K562 (cell line): ENCODE results near the gene CMIP. TPM values are rescaled to one million over a fixed set of nuclear protein-coding genes. Genes with fewer than 3 reads are reported as not detected.

ENCODE experiments used
- CBX3 ChIP-seq, 2 experiments: IDR thresholded peaks; 1 replicate in 1 of 2; 2 replicates in 1 of 2; pipeline ENCODE4 v1.6.1; 2012; ENCODE audit warnings: inconsistent platforms in 2 of 2, low read length in 2 of 2, borderline replicate concordance in 1 of 2, control low read depth in 1 of 2
- CHD7 ChIP-seq: fragments of 200-600 bp; sonication (generic); IDR thresholded peaks from one replicate; pipeline ENCODE4 v1.6.1; 2012; ENCODE audit warnings: mild to moderate bottlenecking, low read depth, low read length, inconsistent platforms
- ELF4 ChIP-seq: fragments of 450-650 bp; formaldehyde crosslinking; IDR thresholded peaks from 2 replicates; pipeline ENCODE4 v1.4.0; 2022; ENCODE audit warnings: missing genetic modification characterization
- HDAC3 ChIP-seq: fragments of 450-650 bp; IDR thresholded peaks from 2 replicates; pipeline ENCODE4 v1.6.1; 2018; ENCODE audit warnings: borderline replicate concordance, mild to moderate bottlenecking, moderate library complexity; ENCODE audit not compliant: partially characterized antibody
- HMGXB4 ChIP-seq: sonication (generic); formaldehyde crosslinking; IDR thresholded peaks from 2 replicates; pipeline ENCODE4 v1.8.1; 2023; ENCODE audit warnings: mild to moderate bottlenecking, missing genetic modification reagents
- IRF2 ChIP-seq: sonication (generic); formaldehyde crosslinking; IDR thresholded peaks from 2 replicates; pipeline ENCODE4 v1.8.1; 2022; ENCODE audit warnings: mild to moderate bottlenecking, missing genetic modification reagents
- MEF2A ChIP-seq: IDR thresholded peaks from 2 replicates; pipeline ENCODE4 v1.6.1; 2011; ENCODE audit warnings: low read depth, mild to moderate bottlenecking, low read length, moderate library complexity; ENCODE audit not compliant: control insufficient read depth
- MEF2D ChIP-seq: conservative IDR thresholded peaks from 2 replicates; pipeline ENCODE4 v1.6.1; 2016; ENCODE audit warnings: low read depth, missing genetic modification characterization, missing compliant biosample characterization
- TAF7 ChIP-seq: fragments of 450-650 bp; IDR thresholded peaks from 2 replicates; pipeline ENCODE4 v1.6.1; 2016; ENCODE audit warnings: missing genetic modification characterization, missing compliant biosample characterization
- TCF7 ChIP-seq: sonication (generic); IDR thresholded peaks from 2 replicates; pipeline ENCODE4 v1.6.1; 2016; ENCODE audit warnings: antibody characterized with exemption, borderline replicate concordance
- TOE1 ChIP-seq, 2 experiments: fragments of 450-650 bp in 1 of 2; sonication (generic) in 1 of 2; formaldehyde crosslinking in 1 of 2; IDR thresholded peaks; 2 replicates each; pipeline versions ENCODE4 v1.7.1 to v1.8.0; 2016 to 2022; ENCODE audit warnings: borderline replicate concordance in 2 of 2, mild to moderate bottlenecking in 2 of 2, antibody characterized with exemption in 1 of 2, inconsistent platforms in 1 of 2, low read depth in 1 of 2, missing genetic modification reagents in 1 of 2, moderate library complexity in 1 of 2
- ZFP1 ChIP-seq: fragments of 450-650 bp; formaldehyde crosslinking; IDR thresholded peaks from 2 replicates; pipeline ENCODE4 v1.4.0; 2020; ENCODE audit warnings: mild to moderate bottlenecking, mixed read lengths
- ZNF12 ChIP-seq: sonication (generic); formaldehyde crosslinking; IDR thresholded peaks from 2 replicates; pipeline ENCODE4 v1.4.0; 2020; ENCODE audit warnings: mild to moderate bottlenecking, missing genetic modification reagents
- ZNF3 ChIP-seq: fragments of 250-450 bp; sonication (Bioruptor Pico); IDR thresholded peaks from 2 replicates; pipeline ENCODE4 v1.5.0; 2021; ENCODE audit warnings: mild to moderate bottlenecking, moderate library complexity
- polyA plus RNA-seq, 8 experiments: library from polyadenylated mRNA; depleted of rRNA in 4 of 8; stranded (reverse) in 5 of 8; unstranded in 3 of 8; fragments of >200 nt; fragmentation: Nextera tagmentation in 2 of 8; fragmentation: Illumina TruSeq in 1 of 8; extraction: Ambion mirVana in 2 of 8; extraction: Trizol in 1 of 8; gene quantifications; 2 replicates each; pipeline versions ENCODE4 v1.2.1 to v1.2.3, GENCODE V29; 2011 to 2014; ENCODE audit warnings: inconsistent platforms in 1 of 8, missing spikeins in 1 of 8
- total RNA-seq, 7 experiments: library from RNA; depleted of rRNA in 6 of 7; stranded (reverse); fragments of >200 nt in 6 of 7; fragmentation: Illumina TruSeq in 2 of 7; extraction: Trizol in 2 of 7; gene quantifications; 2 replicates each; pipeline versions ENCODE4 v1.2.1 to v1.2.3, GENCODE V29; 2011 to 2021; ENCODE audit warnings: low replicate concordance in 1 of 7

Gene CMIP
- total and polyA plus RNA-seq, 9 of the 15 experiments (the other 6 are each of a cell fraction or from before 2014, with no cell fraction given): 0.94 to 82.5 (median 10.3) TPM

GRCh38 chr16:81482329-81483063 is 37.9 kb downstream of the CMIP start (continued):
- no peak for TF ChIP-seq CHD7
- no peak for TF ChIP-seq IRF2 (CRISPR knock-in tag)
- TF ChIP-seq ZNF3: no peak
- no peak for TF ChIP-seq ZFP1 (CRISPR knock-in tag)
- TF ChIP-seq MEF2A: no peak
- no peak for TF ChIP-seq TCF7
- no peak for TF ChIP-seq MEF2D (tag)
- TF ChIP-seq TOE1 (IDR thresholded peaks at IDR 0.05; ENCODE audit: borderline replicate concordance): peak; percentile 73
- no peak for TF ChIP-seq TOE1 (CRISPR knock-in tag; IDR thresholded peaks at IDR 0.05; ENCODE audit: borderline replicate concordance, low read depth)
- TF ChIP-seq TAF7 (tag): no peak
- TF ChIP-seq HMGXB4 (CRISPR knock-in tag): no peak
- peak in 1 of 2 experiments; percentile 65; a peak in 1 of 3 replicates for TF ChIP-seq CBX3 (IDR thresholded peaks at IDR 0.05; ENCODE audit: borderline replicate concordance in 1 of 2, low read length in 2 of 2)
- TF ChIP-seq ELF4 (CRISPR knock-in tag): no peak
- no peak for TF ChIP-seq HDAC3
- TF ChIP-seq ZNF12: no peak
